Measurements from ENCODE around the gene SAMD4B.

SAMD4B gene

DNA sequence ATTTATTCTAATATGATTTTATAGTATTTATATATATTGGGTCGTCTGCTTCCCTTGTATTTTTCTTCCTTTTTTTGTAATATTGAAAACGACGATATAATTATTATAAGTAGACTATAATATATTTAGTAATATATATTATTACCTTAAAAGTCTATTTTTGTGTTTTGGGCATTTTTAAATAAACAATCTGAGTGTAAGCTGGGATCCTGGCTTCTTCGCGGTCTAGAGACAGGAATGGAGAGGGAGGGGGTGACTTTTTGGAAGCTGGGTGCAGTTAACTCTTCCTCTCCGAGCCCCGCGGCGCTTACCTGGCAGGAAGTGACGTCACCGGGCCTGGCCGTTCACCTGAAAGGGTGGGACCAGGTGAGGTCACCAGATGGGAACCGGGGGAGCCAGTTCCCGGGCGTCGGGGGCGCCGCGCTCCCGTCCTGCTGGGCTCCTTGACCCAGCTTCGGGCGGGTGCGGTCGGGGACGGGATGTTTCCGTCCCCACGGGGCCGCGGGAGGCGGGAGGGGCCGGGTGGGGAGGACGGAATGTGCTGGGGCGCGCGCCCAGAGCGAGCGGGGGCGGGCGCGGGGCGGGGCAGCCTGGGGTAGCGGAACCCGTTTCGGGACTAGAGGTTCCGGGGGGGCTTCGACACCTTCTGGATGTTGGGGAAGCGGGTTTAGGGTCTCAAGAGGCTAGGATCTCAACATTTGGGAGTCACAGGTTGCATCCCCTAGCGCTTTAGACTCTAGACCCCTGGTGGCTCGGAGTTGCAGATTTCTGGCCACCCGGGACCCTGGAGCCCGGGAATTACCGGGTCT lies 67.2 kb downstream of the SAMD4B start:
- peaks cover 63% of the 10 kb centered on the region for H3K4me1 Mint-ChIP-seq (ENCODE audit: low read depth)
- peak overlapping the region; percentile 88 for H3K27ac Mint-ChIP-seq
- H3K27me3 Mint-ChIP-seq: no peaks in the 10 kb centered on the region
- no peaks in the 10 kb centered on the region for H3K9me3 Mint-ChIP-seq
- H3K36me3 Mint-ChIP-seq (ENCODE audit: low read depth): peaks cover 15% of the 10 kb centered on the region
- peak overlapping the region; percentile 84 for H3K4me3 Mint-ChIP-seq

- H3K27ac Mint-ChIP-seq: peak overlapping the region; percentile 79
- H3K4me1 Mint-ChIP-seq (ENCODE audit: low read depth): peaks cover 58% of the 10 kb centered on the region
- H3K9me3 Mint-ChIP-seq: no peaks in the 10 kb centered on the region
- H3K27me3 Mint-ChIP-seq: no peaks in the 10 kb centered on the region
- H3K4me3 Mint-ChIP-seq: peak overlapping the region; percentile 84
- peaks cover 15% of the 10 kb centered on the region for H3K36me3 Mint-ChIP-seq (ENCODE audit: low read depth)
Observed at GRCh38 chr19:39410017-39410830, 68.0 kb downstream of the SAMD4B start.

DNA sequence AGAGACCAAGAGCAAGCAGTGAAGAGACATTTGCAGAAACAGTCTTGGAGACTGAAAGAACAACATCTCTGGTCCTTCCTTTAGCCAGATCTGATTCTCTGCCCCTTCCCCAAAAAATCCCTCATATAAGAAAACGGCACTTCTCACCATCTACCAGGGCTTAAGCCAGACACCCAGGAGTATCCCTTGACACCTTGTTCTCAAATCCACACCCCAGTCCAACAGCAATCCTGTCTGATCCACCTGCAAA lies 68.5 kb downstream of the SAMD4B start:
- Mint-ChIP-seq H3K27me3 (no peaks in the 10 kb centered on the region), H3K9me3 (no peaks in the 10 kb centered on the region), H3K4me3 (peak overlapping the region; percentile 84), H3K36me3 (ENCODE audit: low read depth) (peaks cover 15% of the 10 kb centered on the region), H3K27ac (peak overlapping the region; percentile 79), H3K4me1 (ENCODE audit: low read depth) (peaks cover 52% of the 10 kb centered on the region)

DNA sequence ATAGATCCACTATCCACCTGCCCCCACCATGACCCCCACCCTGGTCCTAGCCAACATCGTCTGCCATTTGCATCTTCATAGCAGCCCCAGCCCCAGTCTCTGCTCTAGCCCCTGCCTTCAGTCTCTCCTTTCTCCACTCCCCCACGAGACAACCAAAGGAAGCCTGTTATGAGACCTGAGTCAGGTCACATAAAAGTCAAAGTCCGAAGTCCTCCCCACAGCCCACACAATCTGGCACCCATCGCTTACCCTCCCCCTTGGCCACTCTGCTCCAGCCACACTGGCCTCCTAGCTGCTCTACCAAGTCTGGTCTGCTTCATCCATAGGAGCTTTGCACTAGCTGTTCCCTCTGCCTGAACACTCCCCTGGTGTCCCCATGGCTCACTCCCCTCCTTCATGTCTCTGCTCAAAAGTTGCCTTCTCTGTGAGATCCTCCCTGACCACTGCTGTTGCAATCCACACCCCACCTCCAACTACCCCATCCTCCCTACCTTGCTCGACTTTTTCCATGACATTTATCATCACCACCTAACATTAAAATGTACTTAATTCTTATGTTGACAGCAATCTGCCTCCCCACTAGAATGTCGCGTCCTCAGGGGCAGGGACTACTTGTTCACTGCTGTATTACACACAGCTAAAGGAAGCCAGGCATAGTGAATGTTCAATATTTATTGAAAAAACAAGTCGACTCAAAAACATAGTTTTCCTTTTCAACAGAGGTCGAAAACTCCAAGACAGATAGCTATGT lies 69.0 kb downstream of the SAMD4B start:
- Mint-ChIP-seq H3K36me3 (ENCODE audit: low read depth) (peaks cover 15% of the 10 kb centered on the region), H3K27ac (peak overlapping the region; percentile 79), H3K9me3 (no peaks in the 10 kb centered on the region), H3K27me3 (no peaks in the 10 kb centered on the region), H3K4me3 (peak overlapping the region; percentile 84), H3K4me1 (ENCODE audit: low read depth) (peaks cover 47% of the 10 kb centered on the region)

- peaks cover 45% of the 10 kb centered on the region for H3K4me1 Mint-ChIP-seq (ENCODE audit: low read depth)
- peaks cover 15% of the 10 kb centered on the region for H3K36me3 Mint-ChIP-seq (ENCODE audit: low read depth)
- H3K27ac Mint-ChIP-seq: peak overlapping the region; percentile 79
- no peaks in the 10 kb centered on the region for H3K27me3 Mint-ChIP-seq
- no peaks in the 10 kb centered on the region for H3K9me3 Mint-ChIP-seq
- H3K4me3 Mint-ChIP-seq: peak overlapping the region; percentile 84
Observed at GRCh38 chr19:39411832-39412099, 69.5 kb downstream of the SAMD4B start.

DNA sequence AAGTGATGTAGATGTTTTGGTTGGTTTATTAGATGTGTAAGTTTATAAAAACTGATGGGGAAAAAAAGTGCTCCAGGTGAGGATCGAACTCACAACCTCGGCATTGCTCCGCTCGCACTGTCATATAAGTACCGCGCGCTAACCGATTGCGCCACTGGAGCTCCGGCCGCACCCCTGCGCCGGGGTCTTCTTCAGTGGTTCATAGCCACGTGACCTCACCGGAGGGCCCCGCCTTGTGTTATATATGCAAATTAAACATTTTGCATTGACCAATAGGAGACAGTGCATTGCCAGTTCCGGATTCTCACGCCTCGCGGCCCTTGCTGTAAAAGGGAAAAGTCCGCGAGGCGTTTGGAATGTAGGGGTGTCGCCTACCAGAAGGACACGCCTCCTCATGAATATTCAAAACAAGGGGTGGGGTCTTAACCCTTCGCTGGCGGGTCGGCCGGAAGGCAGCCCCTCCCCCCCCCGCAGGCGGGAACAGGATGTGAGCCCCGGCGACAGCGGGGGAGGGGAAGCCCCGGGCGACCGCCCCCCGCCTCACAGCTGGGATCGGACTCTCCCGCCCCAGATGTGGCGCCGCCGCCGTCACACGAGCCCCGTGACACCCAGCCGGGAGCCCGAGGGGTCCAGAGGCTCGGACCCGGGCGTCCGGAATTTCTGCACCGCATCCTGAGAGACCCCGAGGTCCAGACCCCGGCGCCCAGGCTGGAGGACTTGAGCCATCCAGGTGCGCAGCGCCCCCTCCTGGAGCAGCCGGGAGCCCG lies 70.1 kb downstream of the SAMD4B start, which contains the start of gene PLEKHG2:
Gene PLEKHG2 (plus strand): TSS at position 570 of the 767 bp plus-strand sequence. CDS start 1,418 bp downstream, outside the sequence.
- peak within 1 kb of the TSS; percentile 84 for H3K4me3 Mint-ChIP-seq
- peaks cover 15% of the 10 kb centered on the region for H3K36me3 Mint-ChIP-seq (ENCODE audit: low read depth)
- peaks cover 45% of the 10 kb centered on the region for H3K4me1 Mint-ChIP-seq (ENCODE audit: low read depth)

DNA sequence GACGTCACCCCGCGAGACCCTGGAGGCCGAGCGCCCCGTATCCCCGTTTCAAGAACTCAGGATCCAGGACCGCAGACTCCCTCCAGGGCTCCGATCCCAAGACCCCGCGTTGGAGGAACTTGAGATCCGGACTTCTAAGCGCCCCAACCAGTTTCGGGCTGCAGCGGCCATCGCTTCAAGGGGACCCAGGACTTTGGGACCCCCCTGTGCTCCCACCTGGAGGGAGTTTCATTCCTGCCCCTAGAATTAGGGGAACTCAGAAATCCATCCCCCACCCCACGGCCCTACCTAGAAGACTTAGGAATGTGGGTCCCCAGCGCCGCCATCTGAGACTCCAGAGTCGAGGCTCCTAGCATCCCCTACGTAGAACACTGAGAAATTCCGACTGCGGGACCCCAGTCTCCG lies 70.6 kb downstream of the SAMD4B start:
- peak overlapping the region; percentile 65 for H3K27ac Mint-ChIP-seq

More for the DNA sequence above, 70.1 kb downstream of the SAMD4B start, which contains the start of gene PLEKHG2:
- Mint-ChIP-seq H3K27me3 (no peaks in the 10 kb centered on the region), H3K9me3 (no peaks in the 10 kb centered on the region), H3K27ac (peak within 1 kb of the TSS; percentile 79)

GRCh38 chr19:39413272-39413910 lies 71.2 kb downstream of the SAMD4B start:
- Mint-ChIP-seq H3K4me1 (ENCODE audit: low read depth) (peaks cover 40% of the 10 kb centered on the region), H3K27ac (peak overlapping the region; percentile 78), H3K9me3 (no peaks in the 10 kb centered on the region), H3K27me3 (no peaks in the 10 kb centered on the region), H3K4me3 (peak overlapping the region; percentile 84), H3K36me3 (ENCODE audit: low read depth) (peaks cover 7% of the 10 kb centered on the region)

More for the DNA sequence above, 70.6 kb downstream of the SAMD4B start:
- no peaks in the 10 kb centered on the region for H3K9me3 Mint-ChIP-seq
- peaks cover 45% of the 10 kb centered on the region for H3K4me1 Mint-ChIP-seq (ENCODE audit: low read depth)
- H3K36me3 Mint-ChIP-seq (ENCODE audit: low read depth): peaks cover 12% of the 10 kb centered on the region
- H3K27me3 Mint-ChIP-seq: no peaks in the 10 kb centered on the region
- H3K4me3 Mint-ChIP-seq: peak overlapping the region; percentile 84

DNA sequence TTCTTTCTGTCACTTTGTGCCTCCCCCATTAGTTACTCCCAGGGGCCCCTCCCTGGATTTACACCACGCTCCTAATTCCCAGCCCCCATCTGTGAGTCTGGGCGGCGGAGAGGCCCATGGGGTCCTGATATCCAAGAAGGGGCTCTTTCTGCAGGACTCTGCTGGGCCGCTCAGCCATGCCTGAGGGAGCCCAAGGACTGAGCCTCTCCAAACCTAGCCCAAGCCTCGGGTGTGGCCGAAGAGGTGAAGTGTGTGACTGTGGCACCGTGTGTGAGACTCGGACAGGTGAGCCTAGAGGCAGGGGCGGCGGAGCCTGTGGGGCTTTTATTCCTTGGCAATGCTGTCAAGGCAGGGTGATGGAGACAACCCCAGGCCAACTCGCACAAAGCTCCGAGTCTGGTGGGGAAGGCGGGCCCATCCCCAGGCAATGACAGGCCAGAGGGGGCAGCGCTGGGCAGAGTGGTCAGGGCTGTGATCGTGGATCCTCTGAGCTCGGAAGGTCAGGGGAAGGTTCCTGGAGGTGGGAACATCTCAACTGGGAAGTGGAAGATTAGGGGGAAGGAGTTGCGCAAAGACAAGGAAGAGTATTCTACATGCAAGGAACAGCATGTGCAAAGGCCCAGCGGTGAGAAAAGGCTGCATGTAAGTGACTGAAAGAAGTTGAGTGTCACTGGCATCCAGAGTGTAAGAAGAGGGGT lies 71.8 kb downstream of the SAMD4B start:
- H3K4me3 Mint-ChIP-seq: peak overlapping the region; percentile 84
- peaks cover 33% of the 10 kb centered on the region for H3K4me1 Mint-ChIP-seq (ENCODE audit: low read depth)
- H3K36me3 Mint-ChIP-seq (ENCODE audit: low read depth): peaks cover 3% of the 10 kb centered on the region
- no peaks in the 10 kb centered on the region for H3K9me3 Mint-ChIP-seq
- H3K27me3 Mint-ChIP-seq: no peaks in the 10 kb centered on the region
- H3K27ac Mint-ChIP-seq: peak overlapping the region; percentile 78

- Mint-ChIP-seq H3K4me1 (ENCODE audit: low read depth) (peaks cover 30% of the 10 kb centered on the region), H3K27ac (no peak overlapping the region)
Observed at GRCh38 chr19:39415111-39416046, 73.2 kb downstream of the SAMD4B start.

GRCh38 chr19:39416152-39417120 lies 74.2 kb downstream of the SAMD4B start:
- Mint-ChIP-seq H3K36me3 (ENCODE audit: low read depth) (peaks cover 5% of the 10 kb centered on the region), H3K27ac (no peak overlapping the region), H3K4me1 (ENCODE audit: low read depth) (peaks cover 19% of the 10 kb centered on the region), H3K4me3 (no peak overlapping the region), H3K27me3 (no peaks in the 10 kb centered on the region), H3K9me3 (no peaks in the 10 kb centered on the region)

More at GRCh38 chr19:39415111-39416046, 73.2 kb downstream of the SAMD4B start:
- no peak overlapping the region for H3K4me3 Mint-ChIP-seq
- peaks cover 5% of the 10 kb centered on the region for H3K36me3 Mint-ChIP-seq (ENCODE audit: low read depth)
- H3K27me3 Mint-ChIP-seq: no peaks in the 10 kb centered on the region
- H3K9me3 Mint-ChIP-seq: no peaks in the 10 kb centered on the region

Data from stimulated activated naive CD8-positive, alpha-beta T cell treated with anti-CD3 and anti-CD28 coated beads, Interleukin-15, Interleukin-2, amounts not matched to agents 100 ng/mL and 50 ng/mL, for 24 hours (primary cell).